Ascending aorta (tissue), 2 donors: ENCODE results near the gene USP22. TPM values are rescaled to one million over a fixed set of nuclear protein-coding genes. Genes with fewer than 3 reads are reported as not detected.

Experiments used
- DNase-seq, 2 donors: peaks; one replicate each; pipeline ENCODE4 v3.0.0-alpha.2; 2019; ENCODE audit warnings: low spot score in 2 of 2
- H3K27ac ChIP-seq, 2 donors: fragments of 200-600 bp; sonication (generic); one replicate each; pipeline ENCODE4 v1.5.1; 2016 to 2017; ENCODE audit warnings: mild to moderate bottlenecking in 1 of 2
- H3K27me3 ChIP-seq: fragments of 200-600 bp; sonication (generic); one replicate; pipeline ENCODE4 v1.5.1; 2017
- H3K36me3 ChIP-seq, 2 donors: fragments of 200-600 bp; sonication (generic); one replicate each; pipeline ENCODE4 v1.5.1; 2016
- H3K4me1 ChIP-seq, 2 donors: fragments of 200-600 bp; sonication (generic); one replicate each; pipeline ENCODE4 v1.5.1; 2016 to 2017; ENCODE audit warnings: mild to moderate bottlenecking in 1 of 2
- H3K4me3 ChIP-seq, 2 donors: fragments of 200-600 bp; sonication (generic); one replicate each; pipeline ENCODE4 v1.5.1; 2016 to 2017; ENCODE audit warnings: mild to moderate bottlenecking in 1 of 2
- H3K9me3 ChIP-seq, 2 donors: fragments of 200-600 bp; sonication (generic); one replicate each; pipeline ENCODE4 v1.5.1; 2016
- CTCF ChIP-seq, 3 experiments: fragments of 200-600 bp in 2 of 3; fragments of 450-650 bp in 1 of 3; sonication (generic) in 2 of 3; IDR thresholded peaks; one replicate each; pipeline ENCODE4 v1.5.1; 2016 to 2019; ENCODE audit warnings: antibody characterized with exemption in 3 of 3, mild to moderate bottlenecking in 1 of 3, moderate library complexity in 1 of 3
- intact Hi-C: fragments of 100-400 bp; cut with DNase I; formaldehyde crosslinking; loops from one replicate; pipeline ENCODE4 v1.15.1; 2023
- total RNA-seq: library from RNA; depleted of rRNA; stranded (reverse); fragments of >200 nt; gene quantifications from one replicate; pipeline ENCODE4 v1.1.0, GENCODE V29; 2016

USP22 gene
- total RNA-seq, 1 donor from 2014 or later: 170 TPM

- Histone ChIP-seq H3K36me3 (no peaks in the 10 kb centered on the region), H3K9me3 (no peaks in the 10 kb centered on the region), H3K27me3 (no peaks in the 10 kb centered on the region), H3K4me1 (no peaks in the 10 kb centered on the region), H3K27ac (no peak overlapping the region), H3K4me3 (no peak overlapping the region)
- DNase-seq: no peak
- no peak for TF ChIP-seq CTCF (IDR thresholded peaks at IDR 0.05)
- intact Hi-C loops: no loop called here
Measured at GRCh38 chr17:20975566-20975965, 67.2 kb downstream of the USP22 start.

- no peaks in the 10 kb centered on the region for H3K36me3 ChIP-seq
- H3K4me3 ChIP-seq: no peak overlapping the region
- no peaks in the 10 kb centered on the region for H3K27me3 ChIP-seq
- TF ChIP-seq CTCF (IDR thresholded peaks at IDR 0.05): no peak
- H3K9me3 ChIP-seq: no peaks in the 10 kb centered on the region
- no peak overlapping the region for H3K27ac ChIP-seq
- intact Hi-C loops: no loop called here
- no peaks in the 10 kb centered on the region for H3K4me1 ChIP-seq
- DNase-seq: no peak
Measured at GRCh38 chr17:20970329-20970728, 72.5 kb downstream of the USP22 start.

- DNase-seq: no peak
- H3K9me3 ChIP-seq: no peaks in the 10 kb centered on the region
Measured at GRCh38 chr17:20968913-20969616, 73.7 kb downstream of the USP22 start.

GRCh38 chr17:20967776-20968175 is 75.0 kb downstream of the USP22 start:
- Histone ChIP-seq H3K4me1 (no peaks in the 10 kb centered on the region), H3K27me3 (no peaks in the 10 kb centered on the region), H3K4me3 (no peak overlapping the region), H3K36me3 (no peaks in the 10 kb centered on the region), H3K9me3 (no peaks in the 10 kb centered on the region), H3K27ac (no peak overlapping the region)
- TF ChIP-seq CTCF (IDR thresholded peaks at IDR 0.05): no peak
- no peak for DNase-seq
- intact Hi-C loops: no loop called here

More at GRCh38 chr17:20968913-20969616, 73.7 kb downstream of the USP22 start:
- Histone ChIP-seq H3K4me3 (no peak overlapping the region), H3K4me1 (no peaks in the 10 kb centered on the region), H3K27ac (no peak overlapping the region), H3K27me3 (no peaks in the 10 kb centered on the region), H3K36me3 (no peaks in the 10 kb centered on the region)
- intact Hi-C loops: no loop called here
- TF ChIP-seq CTCF (IDR thresholded peaks at IDR 0.05): no peak

- Histone ChIP-seq H3K4me1 (no peaks in the 10 kb centered on the region), H3K27me3 (no peaks in the 10 kb centered on the region), H3K4me3 (no peak overlapping the region), H3K36me3 (no peaks in the 10 kb centered on the region), H3K27ac (no peak overlapping the region), H3K9me3 (no peaks in the 10 kb centered on the region)
- intact Hi-C loops: no loop called here
- DNase-seq: no peak
- TF ChIP-seq CTCF (IDR thresholded peaks at IDR 0.05): no peak
Measured at GRCh38 chr17:20966870-20967269, 75.9 kb downstream of the USP22 start.

- Histone ChIP-seq H3K36me3 (no peaks in the 10 kb centered on the region), H3K27ac (no peak overlapping the region), H3K4me3 (no peak overlapping the region), H3K9me3 (no peaks in the 10 kb centered on the region), H3K27me3 (no peaks in the 10 kb centered on the region), H3K4me1 (no peaks in the 10 kb centered on the region)
- intact Hi-C loops: no loop called here
- no peak for TF ChIP-seq CTCF (IDR thresholded peaks at IDR 0.05)
- DNase-seq: no peak
Measured at GRCh38 chr17:20965492-20965891, 77.3 kb downstream of the USP22 start.
